Fibroblast of mammary gland (primary cell): ENCODE data around the gene SLC4A1AP.
"Not testable (repeated sequence)": the region's sequence is repeated elsewhere in the genome, so short reads cannot be mapped to it uniquely, and the experiment has no call there.

Source experiments
- DNase-seq: peaks from one replicate; pipeline ENCODE4 v3.0.0-alpha.2; 2010; ENCODE audit warnings: low read depth
- H3K4me3 ChIP-seq: 2 replicates; pipeline ENCODE4 v1.5.1; 2011; ENCODE audit warnings: low read depth, mild to moderate bottlenecking, low read length, moderate library complexity; ENCODE audit not compliant: control insufficient read depth
- CTCF ChIP-seq: conservative IDR thresholded peaks from 2 replicates; pipeline ENCODE4 v1.5.1; 2011; ENCODE audit warnings: low read depth, low read length, inconsistent platforms; ENCODE audit not compliant: control insufficient read depth, insufficient read depth

Gene SLC4A1AP

GRCh38 chr2:27663285-27664153, at the start of gene SLC4A1AP, which contains the start of gene SUPT7L:
Gene SLC4A1AP, plus strand, starts transcription at chr2:27663889. Its CDS starts 26 bp downstream, at chr2:27663915.
Gene SUPT7L, minus strand, starts transcription at chr2:27663614. Its CDS starts 1,422 bp downstream, at chr2:27662192.
- peak within 1 kb of the TSS; percentile 95 for H3K4me3 ChIP-seq
- peak; percentile 89 for DNase-seq
- TF ChIP-seq CTCF = no peak

- TF ChIP-seq CTCF = no peak
- H3K4me3 ChIP-seq = no peak overlapping the region
- no peak for DNase-seq
These were observed 49.7 kb upstream of the SLC4A1AP start for GRCh38 chr2:27613985-27614384.

- H3K4me3 ChIP-seq = no peak overlapping the region
These were observed 48.4 kb upstream of the SLC4A1AP start for GRCh38 chr2:27615316-27615715.

GRCh38 chr2:27621524-27621923, 42.2 kb upstream of the SLC4A1AP start:
- no peak for DNase-seq
- no peak overlapping the region for H3K4me3 ChIP-seq
- TF ChIP-seq CTCF = peak; percentile 8

More at GRCh38 chr2:27615316-27615715, 48.4 kb upstream of the SLC4A1AP start:
- no peak for TF ChIP-seq CTCF
- no peak for DNase-seq

- TF ChIP-seq CTCF = no peak
These were observed 40.7 kb upstream of the SLC4A1AP start for GRCh38 chr2:27622921-27623384.

GRCh38 chr2:27624943-27625342, 38.7 kb upstream of the SLC4A1AP start:
- DNase-seq = no peak
- no peak for TF ChIP-seq CTCF
- no peak overlapping the region for H3K4me3 ChIP-seq

More at GRCh38 chr2:27622921-27623384, 40.7 kb upstream of the SLC4A1AP start:
- no peak overlapping the region for H3K4me3 ChIP-seq
- peak; percentile 87 for DNase-seq

- DNase-seq, H3K4me3 ChIP-seq: not testable (repeated sequence)
These were observed 37.4 kb upstream of the SLC4A1AP start for GRCh38 chr2:27626323-27626722.

- DNase-seq = peak; percentile 32
These were observed 36.8 kb upstream of the SLC4A1AP start for GRCh38 chr2:27626921-27627320.

More at GRCh38 chr2:27626921-27627320, 36.8 kb upstream of the SLC4A1AP start:
- H3K4me3 ChIP-seq = not testable (repeated sequence)
